Endothelial cell of umbilical vein (primary cell): ENCODE measurements around the gene LDLRAD3. TPM values are rescaled to one million over a fixed set of nuclear protein-coding genes. Genes with fewer than 3 reads are reported as not detected.

Source experiments
- BruUV-seq: library from RNA; stranded (reverse); fragments of 400-500 nt; replicated peaks from 2 replicates; lab custom pipeline; 2021; lab: Mats Ljungman, UMichigan
- CTCF ChIA-PET: fragments of 300-600, 350-600 bp; sonication (Branson Sonifier 250); formaldehyde crosslinking; loops from one replicate; lab custom pipeline; 2021; ENCODE audit warnings: antibody characterized with exemption, inconsistent platforms; lab: Charles Lee
- POLR2A ChIA-PET: fragments of 300-600, 350-600 bp; sonication (Branson Sonifier 250); formaldehyde crosslinking; loops from one replicate; lab custom pipeline; 2021; ENCODE audit warnings: antibody characterized with exemption, inconsistent platforms; lab: Charles Lee
- DNase-seq: peaks from one replicate; pipeline ENCODE4 v3.0.0-alpha.2; 2011; ENCODE audit warnings: low read depth, low spot score
- FAIRE-seq: peaks from 2 replicates; lab custom pipeline; 2011; peaks lifted over from hg19 to GRCh38; lab: Jason Lieb, UNC
- H2AFZ ChIP-seq: 2 replicates; pipeline ENCODE4 v1.6.0; 2012; ENCODE audit warnings: low read depth, low read length, control low read depth, inconsistent platforms
- H3K27ac ChIP-seq: 2 replicates; pipeline ENCODE4 v1.5.1; 2011; ENCODE audit warnings: low read depth, mild to moderate bottlenecking, control low read depth, low read length, moderate library complexity; ENCODE audit not compliant: insufficient read depth
- H3K27me3 ChIP-seq, 2 experiments: 2 replicates each; pipeline versions ENCODE4 v1.6.0 to v1.6.1; 2011; ENCODE audit warnings: low read length in 2 of 2, mixed read lengths in 1 of 2; ENCODE audit not compliant: control insufficient read depth in 2 of 2, insufficient read depth in 2 of 2
- H3K36me3 ChIP-seq, 2 experiments: 2 replicates in 1 of 2; 3 replicates in 1 of 2; pipeline ENCODE4 v1.5.1; 2011; ENCODE audit warnings: low read length in 2 of 2, mild to moderate bottlenecking in 1 of 2, moderate library complexity in 1 of 2; ENCODE audit not compliant: control insufficient read depth in 2 of 2, insufficient read depth in 2 of 2; ENCODE audit errors: extremely low read depth in 1 of 2
- H3K4me1 ChIP-seq: 3 replicates; pipeline ENCODE4 v1.5.1; 2011; ENCODE audit warnings: mild to moderate bottlenecking, low read length; ENCODE audit not compliant: control insufficient read depth, insufficient read depth; ENCODE audit errors: extremely low read depth
- H3K4me2 ChIP-seq: 2 replicates; pipeline ENCODE4 v1.6.1; 2011; ENCODE audit warnings: low read length, control low read depth, mixed read lengths; ENCODE audit not compliant: insufficient read depth
- H3K4me3 ChIP-seq, 3 experiments: fragments of 200-600 bp in 1 of 3; sonication (generic), shearing (Covaris generic) in 1 of 3; replicated peaks in 1 of 3; 2 replicates each; pipeline ENCODE4 v1.5.1; 2011 to 2016; ENCODE audit warnings: control low read depth in 3 of 3, low read length in 3 of 3, mild to moderate bottlenecking in 2 of 3, inconsistent platforms in 1 of 3, low read depth in 1 of 3, moderate library complexity in 1 of 3; ENCODE audit not compliant: insufficient read depth in 1 of 3
- H3K79me2 ChIP-seq: 2 replicates; pipeline ENCODE4 v1.6.0; 2012; ENCODE audit warnings: low read length, inconsistent platforms; ENCODE audit not compliant: control insufficient read depth, insufficient read depth
- H3K9ac ChIP-seq: replicated peaks from 2 replicates; pipeline ENCODE3; 2011; ENCODE audit warnings: low read length, control low read depth; ENCODE audit not compliant: insufficient read depth; ENCODE audit errors: extremely low read depth
- H3K9me1 ChIP-seq: replicated peaks from 3 replicates; pipeline ENCODE4 v1.6.0; 2011; ENCODE audit warnings: mild to moderate bottlenecking, low read length; ENCODE audit not compliant: control insufficient read depth, insufficient read depth; ENCODE audit errors: extremely low read depth
- H3K9me3 ChIP-seq: replicated peaks from 2 replicates; pipeline ENCODE4 v1.5.1; 2012; ENCODE audit warnings: low read length, inconsistent platforms; ENCODE audit not compliant: control insufficient read depth, insufficient read depth
- H4K20me1 ChIP-seq: replicated peaks from 2 replicates; pipeline ENCODE3; 2011; ENCODE audit warnings: mild to moderate bottlenecking, low read length; ENCODE audit not compliant: control insufficient read depth, insufficient read depth; ENCODE audit errors: extremely low read depth
- EZH2 ChIP-seq: IDR thresholded peaks from 2 replicates; pipeline ENCODE4 v1.6.1; 2012; ENCODE audit warnings: borderline replicate concordance, low read depth, mild to moderate bottlenecking, moderate library complexity, low read length, inconsistent platforms; ENCODE audit not compliant: severe bottlenecking
- FOS ChIP-seq: IDR thresholded peaks from 2 replicates; pipeline ENCODE4 v1.6.1; 2011; ENCODE audit warnings: mild to moderate bottlenecking, low read length, moderate library complexity, borderline replicate concordance; ENCODE audit not compliant: insufficient read depth
- GATA2 ChIP-seq: IDR thresholded peaks from 2 replicates; pipeline ENCODE4 v1.7.0; 2011; ENCODE audit warnings: low read depth, mild to moderate bottlenecking, moderate library complexity, mixed read lengths, low read length; ENCODE audit not compliant: insufficient read length, insufficient read depth
- MYC ChIP-seq: IDR thresholded peaks from one replicate; pipeline ENCODE4 v1.6.1; 2011; ENCODE audit warnings: mild to moderate bottlenecking, low read depth, low read length
- POLR2A ChIP-seq: IDR thresholded peaks from 2 replicates; pipeline ENCODE4 v1.6.1; 2012; ENCODE audit warnings: low read depth, mild to moderate bottlenecking, control low read depth, low read length
- POLR2AphosphoS5 ChIP-seq: IDR thresholded peaks from 2 replicates; pipeline ENCODE4 v1.6.1; 2012; ENCODE audit warnings: low read depth, mild to moderate bottlenecking, control low read depth, low read length, moderate library complexity; ENCODE audit not compliant: insufficient read depth
- dilution Hi-C: fragments of 300-500 bp; cut with MboI; formaldehyde crosslinking; loops from one replicate; pipeline ENCODE4 v1.15.0; 2019; ENCODE audit warnings: low sequenced_read_pairs; ENCODE audit not compliant: extremely low pct_ligation_motif_present
- intact Hi-C: fragments of 100-400 bp; cut with micrococcal nuclease; formaldehyde crosslinking; loops from one replicate; pipeline ENCODE4 v1.10.0; 2022
- polyA plus RNA-seq, 4 experiments: library from polyadenylated mRNA; depleted of rRNA in 3 of 4; stranded (reverse) in 3 of 4; unstranded in 1 of 4; fragments of >200 nt; gene quantifications; 2 replicates each; pipeline versions ENCODE4 v1.2.1 to v1.2.3, GENCODE V29; 2011 to 2012; ENCODE audit warnings: missing spikeins in 1 of 4
- total RNA-seq: library from RNA; stranded (reverse); gene quantifications from 2 replicates; pipeline ENCODE4 v1.2.3, GENCODE V29; 2021
- TF ChIP-seq, protein P1 (sequence below): IDR thresholded peaks from 2 replicates; pipeline ENCODE4 v1.6.1; 2011; ENCODE audit not compliant: insufficient read depth, insufficient read length
- TF ChIP-seq, protein P2 (sequence below), 2 donors: IDR thresholded peaks; 1 replicate in 1 of 2; 2 replicates in 1 of 2; pipeline ENCODE4 v1.5.1; 2011; ENCODE audit warnings: low read length in 2 of 2, mild to moderate bottlenecking in 2 of 2, moderate library complexity in 2 of 2, control low read depth in 1 of 2, inconsistent platforms in 1 of 2, low read depth in 1 of 2; ENCODE audit not compliant: insufficient read depth in 1 of 2; ENCODE audit errors: extremely low read depth in 1 of 2

Gene LDLRAD3
- total and polyA plus RNA-seq, 2 donors (not counting 3 experiments of a cell fraction or from before 2014, with no cell fraction given) = 17.9 to 25.1 TPM

DNA sequence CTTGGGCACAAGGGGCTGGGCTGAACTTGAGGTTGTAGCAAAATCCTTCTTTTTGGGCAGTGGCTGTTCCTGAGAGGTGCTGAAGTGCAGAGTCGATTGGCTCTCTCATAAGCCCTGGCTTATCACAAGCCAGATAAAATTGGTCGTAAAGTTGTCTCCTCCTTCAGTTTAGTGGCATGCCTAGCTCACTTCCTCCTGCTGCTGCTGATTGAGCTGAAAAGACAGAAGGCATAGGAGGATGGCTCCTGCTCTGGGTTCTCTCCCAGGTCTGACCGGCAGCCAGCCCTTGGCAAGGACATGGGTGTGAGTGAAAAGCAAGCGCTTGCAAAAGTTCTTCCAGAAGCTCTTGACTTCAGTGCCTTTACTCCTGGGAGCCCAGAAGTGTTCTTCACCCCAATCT lies 83.9 kb downstream of the LDLRAD3 start:
- H3K9me1 ChIP-seq = no peaks in the 10 kb centered on the region
- POLR2A ChIA-PET = no interaction called here
- CTCF ChIA-PET = interaction anchor here (0.7 to 2.1 kb wide), 4 partner anchors 9 to 206 kb away, joined by 3 to 7 read pairs (median 4); no protein-coding TSS in a partner anchor
- H3K79me2 ChIP-seq = peaks cover 10% of the 10 kb centered on the region
- peaks cover 4% of the 10 kb centered on the region for H3K4me1 ChIP-seq
- dilution Hi-C loops (no loop called here), intact Hi-C loops (no loop called here)
- no peak overlapping the region for H3K4me2 ChIP-seq
- TF ChIP-seq GATA2 (no peak), POLR2AphosphoS5 (no peak), POLR2A (no peak), FOS (no peak), EZH2 (no peak)
- H3K36me3 ChIP-seq = no peaks in the 10 kb centered on the region
- DNase-seq = no peak
- no peaks in the 10 kb centered on the region for H4K20me1 ChIP-seq
- H3K9me3 ChIP-seq = no peaks in the 10 kb centered on the region
- no peak overlapping the region for H3K27ac ChIP-seq
- no peak overlapping the region for H3K9ac ChIP-seq
- no peak overlapping the region for H2AFZ ChIP-seq
- no peak for FAIRE-seq
- no peak overlapping the region for H3K4me3 ChIP-seq
- no TSS peak for BruUV-seq
- no peaks in the 10 kb centered on the region for H3K27me3 ChIP-seq

GRCh38 chr11:36029616-36030015 lies 85.8 kb downstream of the LDLRAD3 start:
- TF ChIP-seq FOS (no peak), POLR2A (no peak), MYC (no peak)
- TF ChIP-seq, protein P1, sequence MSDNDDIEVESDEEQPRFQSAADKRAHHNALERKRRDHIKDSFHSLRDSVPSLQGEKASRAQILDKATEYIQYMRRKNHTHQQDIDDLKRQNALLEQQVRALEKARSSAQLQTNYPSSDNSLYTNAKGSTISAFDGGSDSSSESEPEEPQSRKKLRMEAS = no peak
- TF ChIP-seq, protein P2, sequence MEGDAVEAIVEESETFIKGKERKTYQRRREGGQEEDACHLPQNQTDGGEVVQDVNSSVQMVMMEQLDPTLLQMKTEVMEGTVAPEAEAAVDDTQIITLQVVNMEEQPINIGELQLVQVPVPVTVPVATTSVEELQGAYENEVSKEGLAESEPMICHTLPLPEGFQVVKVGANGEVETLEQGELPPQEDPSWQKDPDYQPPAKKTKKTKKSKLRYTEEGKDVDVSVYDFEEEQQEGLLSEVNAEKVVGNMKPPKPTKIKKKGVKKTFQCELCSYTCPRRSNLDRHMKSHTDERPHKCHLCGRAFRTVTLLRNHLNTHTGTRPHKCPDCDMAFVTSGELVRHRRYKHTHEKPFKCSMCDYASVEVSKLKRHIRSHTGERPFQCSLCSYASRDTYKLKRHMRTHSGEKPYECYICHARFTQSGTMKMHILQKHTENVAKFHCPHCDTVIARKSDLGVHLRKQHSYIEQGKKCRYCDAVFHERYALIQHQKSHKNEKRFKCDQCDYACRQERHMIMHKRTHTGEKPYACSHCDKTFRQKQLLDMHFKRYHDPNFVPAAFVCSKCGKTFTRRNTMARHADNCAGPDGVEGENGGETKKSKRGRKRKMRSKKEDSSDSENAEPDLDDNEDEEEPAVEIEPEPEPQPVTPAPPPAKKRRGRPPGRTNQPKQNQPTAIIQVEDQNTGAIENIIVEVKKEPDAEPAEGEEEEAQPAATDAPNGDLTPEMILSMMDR (IDR thresholded peaks at IDR 0.05; ENCODE audit: extremely low read depth in 1 of 2, insufficient read depth in 1 of 2, low read depth in 1 of 2, low read length in 2 of 2) = no peak
- Histone ChIP-seq H4K20me1 (no peaks in the 10 kb centered on the region), H3K79me2 (peaks cover 6% of the 10 kb centered on the region), H3K4me3 (no peak overlapping the region), H3K9ac (no peak overlapping the region), H2AFZ (no peak overlapping the region), H3K4me1 (peaks cover 2% of the 10 kb centered on the region), H3K27ac (no peak overlapping the region), H3K27me3 (no peaks in the 10 kb centered on the region), H3K9me1 (no peaks in the 10 kb centered on the region), H3K4me2 (no peak overlapping the region), H3K9me3 (no peaks in the 10 kb centered on the region), H3K36me3 (no peaks in the 10 kb centered on the region)
- intact Hi-C loops = no loop called here
- BruUV-seq = no TSS peak
- FAIRE-seq (no peak), DNase-seq (no peak)
- ChIA-PET POLR2A (no interaction called here), CTCF (interaction anchor here (0.9 to 1.0 kb wide), 2 partner anchors 208 to 414 kb away, joined by 3 to 9 read pairs; no protein-coding TSS in a partner anchor)
- dilution Hi-C loops = no loop called here
